K562 (cell line): ENCODE results near the gene CARD8. TPM values are rescaled to one million over a fixed set of nuclear protein-coding genes. Genes with fewer than 3 reads are reported as not detected.

ENCODE experiments used
- ATAC-seq: fragments of 200-7000 bp; cut with Tn5 transposase; 3 replicates; pipeline ENCODE4 v1.9.1; 2020; ENCODE audit warnings: moderate library complexity
- BruUV-seq: library from RNA; stranded (reverse); fragments of 400-500 nt; replicated peaks from 2 replicates; lab custom pipeline; 2021; lab: Mats Ljungman, UMichigan
- CTCF ChIA-PET: fragments of 300-600 bp; formaldehyde crosslinking; extraction: SDS; loops from one replicate; lab custom pipeline; 2021; ENCODE audit warnings: low intra/inter-chr PET ratio; lab: Yijun Ruan, JAX
- POLR2A ChIA-PET: fragments of 300-600, 350-650 bp; sonication (Branson Sonifier 250); formaldehyde crosslinking; extraction: SDS; loops from one replicate; lab custom pipeline; 2021; ENCODE audit warnings: antibody characterized with exemption, inconsistent platforms; lab: Yijun Ruan, JAX
- DNase-seq, 4 experiments: peaks; one replicate each; pipeline versions ENCODE4 v3.0.0 to v3.0.0-alpha.2; 2011 to 2018; ENCODE audit warnings: low spot score in 3 of 4, mixed read lengths in 3 of 4; ENCODE audit errors: extremely low read depth in 1 of 4
- FAIRE-seq: peaks from 2 replicates; lab custom pipeline; 2011; peaks lifted over from hg19 to GRCh38; lab: Jason Lieb, UNC
- H2AFZ ChIP-seq: 2 replicates; pipeline ENCODE4 v1.6.0; 2011; ENCODE audit warnings: low read depth, low read length, control low read depth, inconsistent platforms
- H3K27ac ChIP-seq: fragments of 200-600 bp; 3 replicates; pipeline ENCODE4 v1.8.0; 2011; ENCODE audit warnings: low read depth, mild to moderate bottlenecking, control low read depth, inconsistent platforms, low read length, moderate library complexity, mixed read lengths; ENCODE audit errors: extremely low read depth
- H3K27me3 ChIP-seq, 2 experiments: fragments of 300-600 bp in 1 of 2; 2 replicates in 1 of 2; 3 replicates in 1 of 2; pipeline versions ENCODE4 v1.6.0 to v1.8.0; 2011; ENCODE audit warnings: inconsistent platforms in 2 of 2, low read length in 2 of 2, mild to moderate bottlenecking in 1 of 2, mixed read lengths in 1 of 2, moderate library complexity in 1 of 2; ENCODE audit not compliant: control insufficient read depth in 2 of 2, insufficient read depth in 2 of 2
- H3K36me3 ChIP-seq: fragments of 300-600 bp; 3 replicates; pipeline ENCODE4 v1.8.0; 2011; ENCODE audit warnings: mild to moderate bottlenecking, low read length, inconsistent platforms; ENCODE audit not compliant: control insufficient read depth, insufficient read depth
- H3K4me1 ChIP-seq, 2 experiments: fragments of 200-600 bp in 1 of 2; replicated peaks in 1 of 2; 2 replicates in 1 of 2; 3 replicates in 1 of 2; pipeline versions ENCODE4 v1.5.1 to v1.8.0; 2011; ENCODE audit warnings: inconsistent platforms in 2 of 2, low read length in 2 of 2, mild to moderate bottlenecking in 1 of 2, mixed read lengths in 1 of 2, moderate library complexity in 1 of 2; ENCODE audit not compliant: control insufficient read depth in 2 of 2, insufficient read depth in 2 of 2
- H3K4me2 ChIP-seq: 2 replicates; pipeline ENCODE4 v1.6.1; 2011; ENCODE audit warnings: low read length, control low read depth, inconsistent platforms, mixed read lengths; ENCODE audit not compliant: insufficient read depth
- H3K4me3 ChIP-seq: fragments of 200-600 bp; sonication (generic), shearing (Covaris generic); 2 replicates; pipeline ENCODE4 v1.5.1; 2016; ENCODE audit warnings: control low read depth, inconsistent platforms
- H3K79me2 ChIP-seq: fragments of 200-600 bp; 3 replicates; pipeline ENCODE4 v1.8.0; 2011; ENCODE audit warnings: low read length, inconsistent platforms; ENCODE audit not compliant: control insufficient read depth, insufficient read depth
- H3K9ac ChIP-seq, 2 experiments: 2 replicates each; pipeline versions ENCODE4 v1.6.0 to v1.6.1; 2011; ENCODE audit warnings: low read depth in 2 of 2, low read length in 2 of 2, control low read depth in 1 of 2, inconsistent platforms in 1 of 2, mild to moderate bottlenecking in 1 of 2, mixed read lengths in 1 of 2; ENCODE audit not compliant: insufficient read depth in 1 of 2
- H3K9me1 ChIP-seq: one replicate; pipeline ENCODE4 v1.6.0; 2011; ENCODE audit warnings: inconsistent platforms, mild to moderate bottlenecking, low read length, moderate library complexity; ENCODE audit not compliant: control insufficient read depth, insufficient read depth
- H3K9me3 ChIP-seq: replicated peaks from 2 replicates; pipeline ENCODE4 v1.5.1; 2011; ENCODE audit warnings: low read depth, low read length, inconsistent platforms; ENCODE audit not compliant: control insufficient read depth, insufficient read depth
- H4K20me1 ChIP-seq: replicated peaks from 2 replicates; pipeline ENCODE4 v1.6.1; 2011; ENCODE audit warnings: low read length, inconsistent platforms, mixed read lengths; ENCODE audit not compliant: control insufficient read depth, insufficient read depth
- ARHGAP35 ChIP-seq: fragments of 450-650 bp; IDR thresholded peaks from 2 replicates; pipeline ENCODE4 v1.6.1; 2018; ENCODE audit not compliant: partially characterized antibody
- CHAMP1 ChIP-seq: fragments of 450-650 bp; IDR thresholded peaks from 2 replicates; pipeline ENCODE4 v1.6.1; 2016; ENCODE audit warnings: mild to moderate bottlenecking
- DACH1 ChIP-seq: fragments of 450-650 bp; IDR thresholded peaks from 2 replicates; pipeline ENCODE4 v1.6.1; 2018; ENCODE audit not compliant: partially characterized antibody
- ERF ChIP-seq: fragments of 450-650 bp; formaldehyde crosslinking; IDR thresholded peaks from 2 replicates; pipeline ENCODE4 v1.4.0; 2020; ENCODE audit warnings: mild to moderate bottlenecking, mixed read lengths
- GTF2E2 ChIP-seq: fragments of 200-800 bp; sonication (Bioruptor generic); IDR thresholded peaks from 2 replicates; pipeline ENCODE4 v1.6.1; 2016; ENCODE audit warnings: missing genetic modification characterization, missing compliant biosample characterization
- HSF4 ChIP-seq: fragments of 250-450 bp; sonication (Bioruptor Pico); IDR thresholded peaks from 2 replicates; pipeline ENCODE4 v2.1.2; 2022; ENCODE audit warnings: mild to moderate bottlenecking, moderate library complexity, borderline replicate concordance
- KDM5B ChIP-seq: fragments of 200-600 bp; sonication (generic); IDR thresholded peaks from 2 replicates; pipeline ENCODE4 v1.6.1; 2012; ENCODE audit warnings: low read depth, mild to moderate bottlenecking, moderate library complexity, low read length, control low read depth, inconsistent platforms; ENCODE audit not compliant: insufficient replicate concordance
- PHF20 ChIP-seq: fragments of 450-650 bp; IDR thresholded peaks from 2 replicates; pipeline ENCODE4 v1.6.1; 2018; ENCODE audit not compliant: partially characterized antibody
- RBM34 ChIP-seq: fragments of 200-400 bp; formaldehyde crosslinking; IDR thresholded peaks from 2 replicates; pipeline ENCODE4 v1.6.1; 2018; ENCODE audit warnings: low read length, borderline replicate concordance; ENCODE audit not compliant: insufficient read depth
- SAFB ChIP-seq: fragments of 200-400 bp; formaldehyde crosslinking; IDR thresholded peaks from 2 replicates; pipeline ENCODE4 v1.6.1; 2017; ENCODE audit warnings: low read depth, low read length, borderline replicate concordance
- SIN3B ChIP-seq: fragments of 450-650 bp; IDR thresholded peaks from 2 replicates; pipeline ENCODE4 v1.6.1; 2017; ENCODE audit warnings: low read depth, mild to moderate bottlenecking, moderate library complexity
- SMARCA4 ChIP-seq: fragments of 450-650 bp; IDR thresholded peaks from 2 replicates; pipeline ENCODE4 v1.6.1; 2016
- ZNF121 ChIP-seq: sonication (generic); formaldehyde crosslinking; conservative IDR thresholded peaks from 2 replicates; pipeline ENCODE4 v1.8.0; 2022; ENCODE audit warnings: missing genetic modification reagents
- ZNF212 ChIP-seq: fragments of 450-650 bp; formaldehyde crosslinking; IDR thresholded peaks from 2 replicates; pipeline ENCODE4 v1.4.0; 2020; ENCODE audit warnings: mild to moderate bottlenecking
- in situ Hi-C: fragments of 300-500 bp; cut with MboI; formaldehyde crosslinking; loops from 4 replicates; pipeline ENCODE4 v1.15.0; 2018; ENCODE audit warnings: inconsistent platforms, mixed read lengths
- intact Hi-C: fragments of 100-400 bp; cut with micrococcal nuclease; formaldehyde crosslinking; loops from 2 replicates; pipeline ENCODE4 v1.14.2; 2022
- polyA plus RNA-seq, 8 experiments: library from polyadenylated mRNA; depleted of rRNA in 4 of 8; stranded (reverse) in 5 of 8; unstranded in 3 of 8; fragments of >200 nt; fragmentation: Nextera tagmentation in 2 of 8; fragmentation: Illumina TruSeq in 1 of 8; extraction: Ambion mirVana in 2 of 8; extraction: Trizol in 1 of 8; gene quantifications; 2 replicates each; pipeline versions ENCODE4 v1.2.1 to v1.2.3, GENCODE V29; 2011 to 2014; ENCODE audit warnings: inconsistent platforms in 1 of 8, missing spikeins in 1 of 8
- total RNA-seq, 7 experiments: library from RNA; depleted of rRNA in 6 of 7; stranded (reverse); fragments of >200 nt in 6 of 7; fragmentation: Illumina TruSeq in 2 of 7; extraction: Trizol in 2 of 7; gene quantifications; 2 replicates each; pipeline versions ENCODE4 v1.2.1 to v1.2.3, GENCODE V29; 2011 to 2021; ENCODE audit warnings: low replicate concordance in 1 of 7
- TF ChIP-seq, protein P1 (sequence below): fragments of 450-650 bp; conservative IDR thresholded peaks from 2 replicates; pipeline ENCODE4 v1.6.1; 2016; ENCODE audit warnings: missing genetic modification characterization, low read depth, mild to moderate bottlenecking, control low read depth, missing compliant biosample characterization
- TF ChIP-seq, protein P2 (sequence below), 2 experiments: IDR thresholded peaks in 1 of 2; conservative IDR thresholded peaks in 1 of 2; 2 replicates each; pipeline ENCODE4 v1.6.1; 2016; ENCODE audit warnings: low read depth in 2 of 2, mild to moderate bottlenecking in 1 of 2, missing compliant biosample characterization in 1 of 2, missing genetic modification characterization in 1 of 2, moderate library complexity in 1 of 2

CARD8 gene
- total and polyA plus RNA-seq, 9 of the 15 experiments (the other 6 are each of a cell fraction or from before 2014, with no cell fraction given), result 11.5 to 26.4 (median 20.8) TPM

DNA sequence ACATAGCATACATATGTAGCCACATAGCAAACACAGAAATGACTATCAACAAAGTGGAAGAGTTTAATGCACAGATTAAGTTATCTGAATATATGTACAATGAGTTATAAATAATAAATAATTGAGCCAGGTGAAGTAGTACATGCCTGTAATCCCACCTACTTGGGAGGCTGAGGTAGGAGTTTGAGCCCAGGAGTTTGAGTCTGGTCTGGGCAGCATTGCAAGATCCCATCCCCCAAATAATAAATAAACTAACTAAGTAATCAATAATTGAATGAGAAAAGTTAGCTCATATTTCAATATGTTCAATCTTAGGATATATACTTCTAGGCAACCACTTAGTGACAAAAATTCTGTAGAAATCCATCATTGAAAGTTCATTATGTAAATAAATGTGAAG is 1.7 kb downstream of the CARD8 start:
- Histone ChIP-seq H3K27ac (no peak overlapping the region), H3K27me3 (no peaks in the 10 kb centered on the region), H3K4me1 (peaks cover 21 to 33% of the 10 kb centered on the region in 2 experiments; a peak in 4 of 5 replicates), H2AFZ (no peak overlapping the region), H3K9ac (no peak overlapping the region), H3K4me2 (peak overlapping the region; percentile 6; the same call in 1 of the 2 replicates), H3K79me2 (peaks cover 50% of the 10 kb centered on the region), H3K36me3 (peaks cover 3% of the 10 kb centered on the region; the same call in 1 of the 3 replicates), H3K9me3 (no peaks in the 10 kb centered on the region), H3K4me3 (no peak overlapping the region), H3K9me1 (no peaks in the 10 kb centered on the region), H4K20me1 (no peaks in the 10 kb centered on the region)
- DNase-seq (no peak), FAIRE-seq (no peak), ATAC-seq (no peak)
- no TSS peak for BruUV-seq
- ChIA-PET POLR2A (no interaction called here), CTCF (interaction anchor here (0.6 kb wide), 1 partner anchor 90 kb away, joined by 3 read pairs; no protein-coding TSS in a partner anchor)
- intact Hi-C loops, result no loop called here
- in situ Hi-C loops, result loop anchor here (25.0 kb wide), 1 partner anchor 1858 kb away; no protein-coding TSS in a partner anchor
- TF ChIP-seq ERF (CRISPR knock-in tag) (no peak), KDM5B (no peak), RBM34 (no peak), GTF2E2 (tag) (no peak), ZNF212 (CRISPR knock-in tag) (no peak), SMARCA4 (no peak), DACH1 (peak; percentile 28), SAFB (no peak), ZNF121 (CRISPR knock-in tag) (peak; percentile 71), CHAMP1 (no peak), PHF20 (no peak), ARHGAP35 (no peak), SIN3B (no peak), HSF4 (CRISPR knock-in tag) (no peak)
- TF ChIP-seq, protein P1, sequence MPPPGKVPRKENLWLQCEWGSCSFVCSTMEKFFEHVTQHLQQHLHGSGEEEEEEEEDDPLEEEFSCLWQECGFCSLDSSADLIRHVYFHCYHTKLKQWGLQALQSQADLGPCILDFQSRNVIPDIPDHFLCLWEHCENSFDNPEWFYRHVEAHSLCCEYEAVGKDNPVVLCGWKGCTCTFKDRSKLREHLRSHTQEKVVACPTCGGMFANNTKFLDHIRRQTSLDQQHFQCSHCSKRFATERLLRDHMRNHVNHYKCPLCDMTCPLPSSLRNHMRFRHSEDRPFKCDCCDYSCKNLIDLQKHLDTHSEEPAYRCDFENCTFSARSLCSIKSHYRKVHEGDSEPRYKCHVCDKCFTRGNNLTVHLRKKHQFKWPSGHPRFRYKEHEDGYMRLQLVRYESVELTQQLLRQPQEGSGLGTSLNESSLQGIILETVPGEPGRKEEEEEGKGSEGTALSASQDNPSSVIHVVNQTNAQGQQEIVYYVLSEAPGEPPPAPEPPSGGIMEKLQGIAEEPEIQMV (tag), result no peak
- TF ChIP-seq, protein P2, sequence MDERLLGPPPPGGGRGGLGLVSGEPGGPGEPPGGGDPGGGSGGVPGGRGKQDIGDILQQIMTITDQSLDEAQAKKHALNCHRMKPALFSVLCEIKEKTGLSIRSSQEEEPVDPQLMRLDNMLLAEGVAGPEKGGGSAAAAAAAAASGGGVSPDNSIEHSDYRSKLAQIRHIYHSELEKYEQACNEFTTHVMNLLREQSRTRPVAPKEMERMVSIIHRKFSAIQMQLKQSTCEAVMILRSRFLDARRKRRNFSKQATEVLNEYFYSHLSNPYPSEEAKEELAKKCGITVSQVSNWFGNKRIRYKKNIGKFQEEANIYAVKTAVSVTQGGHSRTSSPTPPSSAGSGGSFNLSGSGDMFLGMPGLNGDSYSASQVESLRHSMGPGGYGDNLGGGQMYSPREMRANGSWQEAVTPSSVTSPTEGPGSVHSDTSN (CRISPR knock-in tag; IDR thresholded peaks at IDR 0.05; ENCODE audit: low read depth), result no peak
- TF ChIP-seq, protein P2 (tag; conservative IDR thresholded peaks at IDR 0.05; ENCODE audit: low read depth), result no peak
